H4 (cell line): Measurements from ENCODE around the gene MAGI3. TPM values are rescaled to one million over a fixed set of nuclear protein-coding genes. Genes with fewer than 3 reads are reported as not detected.
"Not testable (repeated sequence)": the region's sequence is repeated elsewhere in the genome, so short reads cannot be mapped to it uniquely, and the experiment has no call there.

Experiments used
- DNase-seq: peaks from one replicate; pipeline ENCODE4 v3.0.0-alpha.2; 2015; ENCODE audit warnings: low spot score
- total RNA-seq: library from RNA; depleted of rRNA; stranded (reverse); fragments of >200 nt; shearing (Covaris generic); gene quantifications from 2 replicates; pipeline ENCODE4 v1.2.3, GENCODE V29; 2014

MAGI3 gene
- total RNA-seq, 1 experiment from 2014 or later: 4.1 TPM

DNA sequence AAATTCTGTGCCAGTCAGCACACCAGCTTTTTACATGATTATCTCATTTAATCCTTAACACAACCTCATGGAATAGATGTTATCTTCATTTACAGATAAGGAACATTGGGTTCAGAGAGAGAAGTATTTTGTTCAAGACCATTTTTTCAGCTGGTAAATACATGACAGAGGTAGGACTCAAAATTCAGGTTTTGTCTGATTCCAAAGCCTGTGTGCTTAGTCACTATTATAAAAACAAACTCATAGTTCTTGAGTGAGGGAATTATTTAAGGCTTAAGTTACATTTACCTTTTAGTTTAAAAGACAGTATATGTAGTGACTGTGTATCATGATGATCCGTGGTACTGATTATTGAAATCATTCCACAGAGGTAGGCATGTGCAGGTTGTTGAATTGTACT lies 125.2 kb downstream of the MAGI3 start:
- no peak for DNase-seq

- DNase-seq: no peak
Measured at GRCh38 chr1:113517346-113517745, 127.0 kb downstream of the MAGI3 start.

DNA sequence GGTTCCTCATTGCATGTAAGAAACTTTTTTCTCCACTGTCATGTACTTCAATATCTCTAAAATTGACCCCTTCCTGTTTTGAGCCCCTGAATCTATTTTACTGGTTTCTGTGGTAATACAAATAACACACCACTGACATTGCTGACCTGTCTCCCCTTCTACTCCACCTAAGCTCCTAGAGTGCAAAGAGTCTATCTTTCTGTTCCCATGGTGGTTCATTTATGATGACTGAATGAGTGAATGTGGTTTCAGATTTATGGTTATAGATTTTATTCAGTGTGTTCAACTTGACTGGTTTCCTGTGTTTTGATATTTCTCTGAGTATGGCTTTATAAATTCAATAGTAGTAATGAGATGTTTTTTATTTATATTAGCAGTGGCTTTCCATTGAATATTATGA lies 127.7 kb downstream of the MAGI3 start:
- no peak for DNase-seq

GRCh38 chr1:113519556-113519955 lies 129.2 kb downstream of the MAGI3 start:
- DNase-seq: no peak

DNA sequence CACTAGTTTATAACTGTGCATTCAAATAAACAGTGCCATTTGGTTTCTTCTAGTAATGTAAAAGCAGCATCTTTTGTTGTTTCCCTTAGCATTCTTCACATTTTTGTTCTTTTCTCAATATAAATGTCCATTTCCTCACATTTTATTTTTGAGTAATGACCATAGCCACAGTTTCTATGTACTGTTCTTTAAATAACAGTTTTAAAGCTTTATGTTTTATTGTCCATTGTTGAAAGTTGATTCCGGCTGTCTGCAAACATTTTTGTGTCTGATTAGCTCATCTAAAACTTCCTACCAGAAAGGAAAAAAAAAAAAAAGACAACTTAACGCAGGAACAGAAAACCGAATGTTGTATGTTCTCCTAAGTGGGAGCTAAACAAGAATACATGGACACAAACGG lies 139.7 kb downstream of the MAGI3 start:
- DNase-seq: no peak

GRCh38 chr1:113531321-113531720 lies 141.0 kb downstream of the MAGI3 start:
- no peak for DNase-seq

GRCh38 chr1:113533061-113533460 lies 142.7 kb downstream of the MAGI3 start:
- no peak for DNase-seq

GRCh38 chr1:113534130-113534817 lies 144.0 kb downstream of the MAGI3 start:
- peak; percentile 12 for DNase-seq

GRCh38 chr1:113534875-113535274 lies 144.6 kb downstream of the MAGI3 start:
- no peak for DNase-seq

DNA sequence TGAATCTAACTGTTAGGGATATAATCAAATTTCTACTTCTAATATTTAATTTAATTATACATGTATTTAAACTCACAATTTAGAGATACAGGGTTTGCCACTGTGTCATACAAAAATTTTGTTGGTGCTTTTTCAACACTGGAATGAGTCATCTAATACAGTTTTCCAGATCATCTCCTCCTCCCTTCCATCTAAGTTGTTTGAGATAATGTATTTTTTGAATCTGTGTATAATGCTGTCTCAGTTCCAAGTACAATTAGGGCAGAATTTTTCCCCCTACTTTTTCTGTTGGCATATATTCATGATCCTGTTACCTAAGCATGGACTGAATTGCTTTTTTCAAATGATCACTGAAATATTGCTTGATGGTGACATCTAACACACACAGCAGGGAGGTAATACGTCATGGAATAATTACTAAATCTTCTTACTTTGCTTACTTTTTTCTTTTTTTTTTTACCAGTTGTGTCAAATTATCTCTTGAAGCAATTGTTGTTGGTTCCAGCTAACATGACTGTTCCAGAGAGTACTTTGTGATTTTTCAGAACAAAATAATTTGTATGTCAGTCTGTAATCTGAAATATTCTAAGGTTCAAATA lies 146.0 kb downstream of the MAGI3 start:
- no peak for DNase-seq

DNA sequence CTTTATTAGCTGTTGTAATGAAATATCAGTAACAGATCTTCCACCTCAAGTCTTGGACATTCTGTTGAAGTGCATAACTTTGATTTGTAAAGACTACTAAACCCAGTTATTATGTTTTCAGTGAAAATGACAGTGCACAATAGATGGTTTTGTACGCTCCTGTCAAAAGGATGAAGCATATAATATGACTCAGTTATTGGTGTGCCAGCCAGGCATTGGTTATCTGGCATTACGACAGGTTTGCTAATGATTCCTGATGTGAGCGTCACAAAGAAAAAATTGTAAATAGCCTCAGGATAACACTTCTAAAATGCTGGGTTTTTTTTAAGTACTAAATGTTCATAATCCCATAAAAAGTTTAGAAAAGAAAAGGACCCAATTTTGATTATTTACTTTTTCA lies 147.9 kb downstream of the MAGI3 start:
- DNase-seq: no peak

DNA sequence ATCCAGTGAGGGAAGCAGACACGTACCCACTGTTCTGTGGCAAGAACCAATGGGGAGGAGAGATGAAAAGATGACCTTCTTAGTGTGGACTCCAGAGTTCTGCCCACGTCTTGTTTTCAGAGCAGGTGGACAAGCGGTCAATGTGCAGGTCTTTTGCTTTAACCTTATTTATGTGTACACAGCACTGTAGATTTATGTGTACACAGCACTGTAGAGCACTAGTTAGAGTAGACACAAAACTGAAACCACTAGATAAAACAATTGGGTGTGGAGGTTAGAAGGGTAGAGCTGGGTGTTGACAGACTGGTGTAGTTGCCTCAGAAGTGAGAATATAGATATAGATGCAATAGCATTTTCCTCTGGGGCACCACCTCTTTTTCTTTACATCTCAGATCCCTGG lies 150.0 kb downstream of the MAGI3 start:
- no peak for DNase-seq

- DNase-seq: no peak
Measured at GRCh38 chr1:113541106-113541505, 150.8 kb downstream of the MAGI3 start.

GRCh38 chr1:113542221-113542701 lies 151.9 kb downstream of the MAGI3 start:
- DNase-seq: peak; percentile 4

DNA sequence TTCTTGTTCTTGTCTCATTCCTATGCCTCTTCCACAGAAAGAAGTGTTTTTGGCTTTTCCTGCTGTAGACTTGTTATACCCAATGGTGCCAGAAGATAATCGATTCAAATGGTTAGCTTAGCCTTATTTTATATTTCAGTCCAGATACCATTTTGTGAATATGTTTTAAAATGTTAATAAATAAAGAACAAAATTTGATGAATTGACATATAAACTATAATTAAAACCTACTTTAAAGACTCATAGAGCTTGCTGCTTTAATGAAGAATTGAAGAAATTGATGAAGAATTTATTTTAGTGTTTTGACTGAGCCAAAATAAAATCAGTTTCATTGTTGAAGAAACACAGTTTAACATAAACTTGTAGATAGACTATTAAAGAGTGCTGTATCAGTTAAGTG lies 152.8 kb downstream of the MAGI3 start:
- no peak for DNase-seq

- DNase-seq: no peak
Measured at GRCh38 chr1:113545210-113545609, 154.9 kb downstream of the MAGI3 start.

GRCh38 chr1:113545626-113546025 lies 155.3 kb downstream of the MAGI3 start:
- no peak for DNase-seq

DNA sequence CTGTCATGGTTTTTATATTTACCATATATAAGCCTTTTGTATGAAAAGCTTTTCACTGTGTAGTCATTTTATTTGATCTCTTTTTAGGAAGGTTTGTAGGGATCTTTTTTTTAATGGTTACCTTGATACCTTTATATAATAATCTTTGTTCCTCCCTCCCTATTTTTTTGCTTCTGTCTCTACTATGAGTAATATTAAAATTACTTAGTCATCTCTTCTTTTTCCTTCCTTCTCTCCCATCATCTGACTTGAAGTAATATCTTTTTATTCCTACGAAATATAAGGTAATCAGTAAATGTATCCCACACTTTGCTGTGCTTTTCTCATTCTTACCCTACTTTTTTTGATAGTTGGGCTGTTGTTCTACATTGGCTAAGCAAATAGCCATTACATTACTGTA lies 161.4 kb downstream of the MAGI3 start:
- DNase-seq: no peak

GRCh38 chr1:113552244-113552643 lies 161.9 kb downstream of the MAGI3 start:
- no peak for DNase-seq

- no peak for DNase-seq
Measured at GRCh38 chr1:113557187-113557586, 166.9 kb downstream of the MAGI3 start.

DNA sequence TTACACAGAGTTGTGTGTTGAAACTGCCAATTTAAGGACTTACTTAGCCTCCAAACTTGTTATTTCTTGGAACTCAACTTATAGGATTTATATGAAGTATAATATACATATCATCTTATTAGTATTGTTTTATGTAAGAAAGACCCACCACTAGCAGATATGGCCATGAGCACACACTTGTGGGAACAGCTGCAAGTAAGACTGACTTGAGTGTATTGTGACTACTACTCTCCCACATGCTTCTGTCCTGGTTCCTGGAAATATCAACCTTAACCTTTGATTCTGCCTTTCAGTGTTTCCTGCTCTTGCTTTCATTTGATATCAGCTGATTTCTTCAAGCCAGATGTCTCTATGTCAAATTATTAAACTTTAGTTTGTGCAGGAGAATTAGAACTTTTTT lies 175.3 kb downstream of the MAGI3 start:
- no peak for DNase-seq

GRCh38 chr1:113567427-113567826 lies 177.1 kb downstream of the MAGI3 start:
- DNase-seq: no peak

GRCh38 chr1:113575744-113576260 lies 185.5 kb downstream of the MAGI3 start:
- not testable (repeated sequence) for DNase-seq
